ENCODE measurements around the gene CMTM1.
"Not testable (repeated sequence)": the region's sequence is repeated elsewhere in the genome, so short reads cannot be mapped to it uniquely, and the experiment has no call there.

The CMTM1 gene

GRCh38 chr16:66592814-66593213, 26.6 kb downstream of the CMTM1 start:
- DNase-seq (ENCODE audit: low read depth) = no peak

- DNase-seq (ENCODE audit: low read depth) = no peak
Measured at GRCh38 chr16:66594739-66595138, 28.5 kb downstream of the CMTM1 start.

- DNase-seq (ENCODE audit: low read depth) = not testable (repeated sequence)
Measured at GRCh38 chr16:66596559-66596958, 30.3 kb downstream of the CMTM1 start.

- DNase-seq (ENCODE audit: low read depth) = no peak
Measured at GRCh38 chr16:66596986-66597848, 31.0 kb downstream of the CMTM1 start.

- DNase-seq (ENCODE audit: low read depth) = no peak
Measured at GRCh38 chr16:66598111-66598510, 31.9 kb downstream of the CMTM1 start.

- DNase-seq (ENCODE audit: low read depth) = no peak
Measured at GRCh38 chr16:66599726-66600125, 33.5 kb downstream of the CMTM1 start.

- no peak for DNase-seq (ENCODE audit: low read depth)
Measured at GRCh38 chr16:66600477-66600876, 34.2 kb downstream of the CMTM1 start.

- no peak for DNase-seq (ENCODE audit: low read depth)
Measured at GRCh38 chr16:66601471-66601870, 35.2 kb downstream of the CMTM1 start.

GRCh38 chr16:66603537-66604375, 37.5 kb downstream of the CMTM1 start:
- DNase-seq (ENCODE audit: low read depth) = no peak

- no peak for DNase-seq (ENCODE audit: low read depth)
Measured at GRCh38 chr16:66604376-66605176, 38.3 kb downstream of the CMTM1 start, which contains the start of gene CMTM3. Gene CMTM3, plus strand, starts transcription at chr16:66604704. Its CDS starts 102 bp downstream, at chr16:66604806.

- DNase-seq (ENCODE audit: low read depth) = no peak
Measured at GRCh38 chr16:66605177-66605978, 39.1 kb downstream of the CMTM1 start.

GRCh38 chr16:66605979-66606751, 39.9 kb downstream of the CMTM1 start:
- DNase-seq (ENCODE audit: low read depth) = no peak

GRCh38 chr16:66608241-66609138, 42.3 kb downstream of the CMTM1 start:
- peak; percentile 34 for DNase-seq (ENCODE audit: low read depth)

GRCh38 chr16:66609139-66609510, 42.9 kb downstream of the CMTM1 start:
- DNase-seq (ENCODE audit: low read depth) = no peak

- DNase-seq (ENCODE audit: low read depth) = no peak
Measured at GRCh38 chr16:66610111-66610820, 44.0 kb downstream of the CMTM1 start.

GRCh38 chr16:66611911-66612310, 45.7 kb downstream of the CMTM1 start:
- DNase-seq (ENCODE audit: low read depth) = not testable (repeated sequence)

- no peak for DNase-seq (ENCODE audit: low read depth)
Measured at GRCh38 chr16:66612422-66612821, 46.2 kb downstream of the CMTM1 start.

- DNase-seq (ENCODE audit: low read depth) = no peak
Measured at GRCh38 chr16:66614161-66614802, 48.0 kb downstream of the CMTM1 start.
